ENCODE measurements around the gene PCDH9. TPM values are rescaled to one million over a fixed set of nuclear protein-coding genes. Genes with fewer than 3 reads are reported as not detected.

The PCDH9 gene
- total RNA-seq, 2 donors from 2014 or later = 0.95 to 1.8 TPM

GRCh38 chr13:67223742-67224141, 6.4 kb downstream of the PCDH9 start:
- no peak overlapping the region for H3K4me3 ChIP-seq (ENCODE audit: low read length)
- no peak overlapping the region for H3K27ac ChIP-seq (ENCODE audit: low read depth, low read length)
- peaks cover 32% of the 10 kb centered on the region for H3K27me3 ChIP-seq (ENCODE audit: control insufficient read depth, insufficient read depth, low read length, poor library complexity, severe bottlenecking)
- Mint-ChIP-seq H3K4me3 (no peak overlapping the region), H3K27me3 (ENCODE audit: insufficient read depth) (peaks cover 25% of the 10 kb centered on the region), H3K9me3 (no peaks in the 10 kb centered on the region), H3K27ac (no peak overlapping the region), H3K4me1 (peaks cover 5% of the 10 kb centered on the region), H3K36me3 (ENCODE audit: low read depth) (no peaks in the 10 kb centered on the region)
- no peaks in the 10 kb centered on the region for H3K36me3 ChIP-seq (ENCODE audit: control insufficient read depth, insufficient read depth, low read length)
- no peak for TF ChIP-seq CTCF (conservative IDR thresholded peaks at IDR 0.05)
- WGBS, 2 experiments (ENCODE audit: insufficient coverage in 1 of 2, insufficient read length in 1 of 2) = no CpG with 5 or more reads among the region's 1 CpG
- DNase-seq = no peak
- H3K4me1 ChIP-seq (ENCODE audit: control insufficient read depth, insufficient read depth, low read length) = no peaks in the 10 kb centered on the region
- no peaks in the 10 kb centered on the region for H3K9me3 ChIP-seq (ENCODE audit: control insufficient read depth, low read length)
- H3K9ac ChIP-seq (ENCODE audit: extremely low read depth, low read length, poor library complexity, severe bottlenecking) = no peak overlapping the region

- no peak for TF ChIP-seq CTCF (conservative IDR thresholded peaks at IDR 0.05)
- Mint-ChIP-seq H3K9me3 (no peaks in the 10 kb centered on the region), H3K27me3 (ENCODE audit: insufficient read depth) (peaks cover 28% of the 10 kb centered on the region), H3K27ac (no peak overlapping the region), H3K4me3 (no peak overlapping the region), H3K36me3 (ENCODE audit: low read depth) (no peaks in the 10 kb centered on the region), H3K4me1 (peaks cover 10% of the 10 kb centered on the region)
- no peak for DNase-seq
- Histone ChIP-seq H3K4me1 (ENCODE audit: control insufficient read depth, insufficient read depth, low read length) (peaks cover 2% of the 10 kb centered on the region), H3K27me3 (ENCODE audit: control insufficient read depth, insufficient read depth, low read length, poor library complexity, severe bottlenecking) (peaks cover 24% of the 10 kb centered on the region), H3K27ac (ENCODE audit: low read depth, low read length) (no peak overlapping the region), H3K9ac (ENCODE audit: extremely low read depth, low read length, poor library complexity, severe bottlenecking) (no peak overlapping the region), H3K36me3 (ENCODE audit: control insufficient read depth, insufficient read depth, low read length) (no peaks in the 10 kb centered on the region), H3K4me3 (ENCODE audit: low read length) (no peak overlapping the region), H3K9me3 (ENCODE audit: control insufficient read depth, low read length) (no peaks in the 10 kb centered on the region)
- 73 to 100% methylated on average over 1 to 2 of the region's 2 CpGs for WGBS, 2 experiments (ENCODE audit: insufficient coverage in 1 of 2, insufficient read length in 1 of 2)
These were observed 7.1 kb downstream of the PCDH9 start for GRCh38 chr13:67223024-67223423.

- H3K4me1 Mint-ChIP-seq = peaks cover 10% of the 10 kb centered on the region
- H3K4me3 Mint-ChIP-seq = no peak overlapping the region
- no peak overlapping the region for H3K4me3 ChIP-seq (ENCODE audit: low read length)
- no peak overlapping the region for H3K27ac ChIP-seq (ENCODE audit: low read depth, low read length)
- DNase-seq = no peak
- H3K4me1 ChIP-seq (ENCODE audit: control insufficient read depth, insufficient read depth, low read length) = peaks cover 2% of the 10 kb centered on the region
- no peaks in the 10 kb centered on the region for H3K36me3 ChIP-seq (ENCODE audit: control insufficient read depth, insufficient read depth, low read length)
- no peak overlapping the region for H3K27ac Mint-ChIP-seq
- H3K9ac ChIP-seq (ENCODE audit: extremely low read depth, low read length, poor library complexity, severe bottlenecking) = no peak overlapping the region
- peaks cover 11% of the 10 kb centered on the region for H3K27me3 ChIP-seq (ENCODE audit: control insufficient read depth, insufficient read depth, low read length, poor library complexity, severe bottlenecking)
- TF ChIP-seq CTCF (conservative IDR thresholded peaks at IDR 0.05) = no peak
- peaks cover 26% of the 10 kb centered on the region for H3K27me3 Mint-ChIP-seq (ENCODE audit: insufficient read depth)
- no peaks in the 10 kb centered on the region for H3K9me3 ChIP-seq (ENCODE audit: control insufficient read depth, low read length)
- H3K9me3 Mint-ChIP-seq = no peaks in the 10 kb centered on the region
- 88 to 100% methylated on average over 1 to 2 of the region's 3 CpGs for WGBS, 2 experiments (ENCODE audit: insufficient coverage in 1 of 2, insufficient read length in 1 of 2)
- no peaks in the 10 kb centered on the region for H3K36me3 Mint-ChIP-seq (ENCODE audit: low read depth)
These were observed 8.4 kb downstream of the PCDH9 start for GRCh38 chr13:67221630-67222226.
